ENCODE results near the gene SPG11. TPM values are rescaled to one million over a fixed set of nuclear protein-coding genes. Genes with fewer than 3 reads are reported as not detected.
"Not testable (repeated sequence)": the region's sequence is repeated elsewhere in the genome, so short reads cannot be mapped to it uniquely, and the experiment has no call there.

The SPG11 gene
- total RNA-seq, 1 experiment from 2014 or later, result 64.2 TPM

DNA sequence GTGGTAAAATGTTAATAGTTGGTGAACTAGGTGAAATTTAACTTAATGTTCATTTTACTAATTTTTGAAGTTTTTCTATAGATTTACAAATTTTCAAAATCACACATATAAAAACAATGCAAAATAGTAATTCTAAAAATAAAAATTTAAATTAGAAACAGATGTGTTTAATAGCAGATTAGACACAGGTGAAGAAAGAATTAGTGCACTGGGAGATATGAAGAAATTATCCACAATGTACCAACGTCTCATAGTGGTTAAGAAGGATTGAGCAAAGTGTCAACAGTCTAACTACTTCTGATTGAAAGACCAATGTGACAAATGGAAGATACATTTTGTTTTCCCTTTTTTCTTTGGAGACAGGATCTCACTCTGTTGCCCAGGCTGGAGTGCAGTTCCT lies 26.5 kb downstream of the SPG11 start:
- no peak for DNase-seq (ENCODE audit: extremely low read depth, low read depth)

DNA sequence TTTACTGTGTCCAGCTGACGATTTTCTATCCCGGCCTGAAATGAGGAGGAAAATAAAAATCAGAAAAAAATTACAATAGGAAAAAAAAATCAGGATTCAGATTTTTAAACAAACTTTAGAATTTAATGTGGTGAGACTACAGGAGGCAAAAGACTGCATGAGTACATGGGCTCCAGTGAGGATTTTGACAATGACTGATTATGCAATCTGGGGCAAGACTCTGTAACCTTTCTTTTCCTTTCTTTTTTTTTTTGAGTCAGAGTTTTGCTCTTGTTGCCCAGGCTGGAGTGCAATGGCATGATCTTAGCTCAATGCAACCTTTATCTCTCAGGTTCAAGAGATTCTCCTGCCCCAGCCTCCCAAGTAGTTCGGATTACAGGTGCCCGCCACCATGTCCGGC lies 29.9 kb downstream of the SPG11 start:
- peak; percentile 30 for DNase-seq (ENCODE audit: extremely low read depth, low read depth)

DNA sequence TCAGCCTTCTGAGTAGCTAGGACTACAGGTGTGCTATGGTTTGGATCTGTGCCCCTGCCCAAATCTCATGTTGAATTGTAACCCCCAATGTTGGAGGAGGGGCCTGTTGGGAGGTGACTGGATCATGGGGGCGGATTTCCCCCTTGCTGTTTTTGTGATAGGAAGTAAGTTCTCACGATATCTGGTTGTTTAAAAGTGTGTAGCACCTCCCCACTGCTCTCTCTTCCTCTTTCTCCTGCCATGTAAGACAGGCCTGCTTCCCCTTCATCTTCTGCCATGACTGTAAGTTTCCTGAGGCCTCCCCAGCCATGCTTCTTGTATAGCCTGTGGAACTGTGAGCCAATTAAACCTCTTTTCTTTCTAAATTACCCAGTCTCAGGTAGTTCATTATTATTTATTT lies 38.2 kb downstream of the SPG11 start:
- DNase-seq (ENCODE audit: extremely low read depth, low read depth), result not testable (repeated sequence)

DNA sequence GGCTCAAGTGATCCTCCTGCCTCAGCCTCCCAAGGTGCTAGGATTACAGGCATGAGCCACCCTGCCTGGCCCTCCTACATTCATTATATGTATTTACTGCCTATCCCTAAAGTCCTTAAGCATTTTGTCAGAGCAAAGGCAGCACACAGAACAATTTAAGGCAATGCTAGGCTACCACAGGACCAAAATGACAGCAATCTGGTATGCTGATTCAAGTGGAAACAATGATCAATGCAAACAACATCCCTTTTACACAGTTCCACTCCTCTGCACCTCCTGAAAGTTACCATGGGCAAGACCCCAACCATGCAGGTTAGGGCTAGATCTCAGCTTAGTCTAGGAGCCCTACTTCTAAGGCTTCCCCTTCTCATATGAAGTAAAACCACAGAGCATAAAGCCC lies 40.3 kb downstream of the SPG11 start:
- DNase-seq (ENCODE audit: extremely low read depth, low read depth), result no peak

DNA sequence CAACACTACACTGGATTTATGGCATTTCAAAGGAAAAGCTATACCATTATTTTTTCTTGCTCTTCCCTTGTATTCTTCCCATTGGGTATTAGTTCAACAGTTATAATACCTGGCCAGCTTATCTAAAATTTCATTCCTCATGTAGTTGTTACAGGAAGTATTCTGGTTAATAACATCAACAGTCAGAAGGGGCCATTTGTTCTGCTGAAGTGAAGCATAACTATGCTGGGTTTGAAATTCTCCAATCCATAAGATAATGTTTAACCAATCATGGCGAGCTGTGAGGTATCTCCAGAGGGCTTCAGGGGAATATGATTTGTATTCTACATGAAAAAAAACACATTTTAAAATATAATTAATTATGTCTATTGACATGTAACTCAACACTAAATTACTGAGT lies 43.4 kb downstream of the SPG11 start:
- no peak for DNase-seq (ENCODE audit: extremely low read depth, low read depth)

DNA sequence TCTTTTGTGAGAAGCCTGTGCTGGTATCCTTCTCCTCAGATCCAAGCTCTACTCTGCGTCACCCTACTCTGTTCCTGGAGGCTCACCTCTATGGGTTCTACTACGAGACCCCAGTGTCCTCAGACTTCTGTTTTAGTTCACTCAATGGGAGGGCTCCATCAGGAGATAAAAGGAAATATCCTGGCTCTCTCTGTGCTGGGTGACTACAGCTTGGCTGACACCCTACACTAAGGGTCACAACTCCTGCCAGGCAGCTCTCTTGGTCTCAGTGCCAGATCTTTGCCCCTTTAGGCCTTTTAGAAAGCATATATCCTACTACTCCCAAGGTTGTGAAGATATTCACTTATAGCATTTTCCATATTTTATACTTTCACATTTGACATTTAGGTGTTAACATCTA lies 46.5 kb downstream of the SPG11 start:
- no peak for DNase-seq (ENCODE audit: extremely low read depth, low read depth)

DNA sequence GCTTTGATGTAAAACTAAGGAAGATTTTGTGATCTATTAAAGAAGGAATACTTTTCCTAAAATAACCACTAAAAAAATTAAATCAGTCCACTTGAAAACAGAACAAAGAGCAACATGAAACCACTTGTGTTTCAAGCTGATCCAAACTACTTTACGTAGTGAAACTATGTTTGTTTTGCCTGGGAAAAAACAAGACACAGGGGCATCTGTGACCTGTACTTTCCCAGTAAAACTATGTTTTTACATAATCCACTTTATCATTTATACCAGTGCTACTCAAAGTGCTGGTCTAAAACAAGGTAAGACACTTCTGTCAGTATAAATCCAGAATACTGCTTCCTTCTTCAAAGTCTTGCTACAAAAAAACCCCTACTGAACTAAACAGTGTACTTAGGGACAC lies 56.7 kb downstream of the SPG11 start:
- DNase-seq (ENCODE audit: extremely low read depth, low read depth), result no peak

DNA sequence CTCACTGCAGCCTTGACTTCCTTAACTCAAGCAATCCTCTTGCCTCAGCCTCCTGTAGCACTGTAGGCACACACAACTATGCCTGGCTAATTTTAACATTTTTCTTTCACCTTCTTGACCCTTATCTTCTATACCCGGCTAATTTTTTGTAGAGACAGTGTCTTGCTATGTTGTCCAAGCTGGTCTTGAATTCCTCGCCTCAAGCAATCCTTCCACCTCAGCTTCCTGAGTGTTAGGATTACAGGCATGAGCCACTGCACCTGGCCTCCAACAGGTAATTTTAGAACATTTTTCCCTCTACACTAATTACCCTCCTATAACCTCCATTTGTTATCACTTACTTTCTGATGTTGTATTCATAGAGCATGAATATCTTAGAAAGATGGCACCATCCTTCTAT lies 60.3 kb downstream of the SPG11 start:
- DNase-seq (ENCODE audit: extremely low read depth, low read depth), result no peak

DNA sequence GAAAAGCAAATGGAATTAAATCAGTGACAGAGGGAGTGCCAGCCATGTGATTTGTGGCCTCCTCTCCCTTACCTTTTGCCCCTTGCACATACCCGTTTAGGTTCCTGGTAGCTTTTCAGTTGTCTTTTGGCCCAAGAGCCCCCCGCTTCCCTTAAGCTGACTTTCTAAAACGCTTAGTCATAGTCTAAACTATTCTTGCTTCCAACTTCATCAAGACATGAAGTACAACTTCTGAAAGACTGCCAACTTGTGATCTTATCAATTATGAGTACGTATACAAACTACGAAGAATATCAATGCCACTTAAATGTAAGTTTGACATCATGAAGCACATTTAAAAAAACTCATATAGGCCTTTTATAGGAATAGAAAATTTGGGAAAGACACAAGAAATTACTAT lies 64.6 kb downstream of the SPG11 start:
- no peak for DNase-seq (ENCODE audit: extremely low read depth, low read depth)

DNA sequence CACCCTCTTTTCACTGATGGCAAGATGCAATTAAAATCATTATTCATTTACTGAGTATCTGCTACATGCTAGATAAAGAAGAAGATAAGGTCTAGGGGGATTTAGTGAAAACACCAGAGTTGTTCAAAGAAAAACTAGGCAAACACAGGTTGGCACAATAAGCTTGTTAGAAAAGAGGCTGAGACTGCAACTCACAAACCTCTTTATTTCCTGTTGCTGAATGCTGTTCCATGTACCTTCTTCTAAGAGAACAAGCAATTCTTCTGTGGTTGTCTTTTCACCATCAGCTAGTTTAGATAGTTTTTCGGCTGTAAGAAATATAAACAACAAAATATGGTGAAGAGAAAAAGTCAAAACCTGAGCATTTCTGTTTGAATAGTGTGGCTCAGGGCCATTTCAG lies 65.4 kb downstream of the SPG11 start:
- DNase-seq (ENCODE audit: extremely low read depth, low read depth), result no peak

DNA sequence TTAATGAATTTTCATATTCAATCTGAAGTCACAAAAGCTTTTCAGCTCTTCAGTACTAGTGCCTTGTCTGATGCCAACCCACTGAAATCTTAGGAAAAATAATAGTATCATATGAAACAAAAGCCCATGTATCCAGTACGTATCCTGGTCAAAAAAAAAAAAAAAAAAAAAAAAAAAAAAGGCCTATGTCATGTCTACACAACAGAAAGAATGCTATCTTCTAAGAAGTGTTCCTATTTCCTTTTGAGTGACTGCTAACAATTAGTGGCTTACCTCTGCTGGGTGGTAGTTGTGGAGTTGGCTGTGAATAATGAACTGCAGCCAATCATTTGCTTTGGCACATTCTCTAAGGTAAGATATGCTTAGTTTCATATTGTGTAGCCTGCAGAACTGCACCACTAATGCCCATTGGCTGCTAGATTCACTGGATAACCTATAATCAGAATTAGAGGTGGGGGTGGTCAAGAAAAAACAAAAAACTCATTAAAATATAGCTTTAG lies 66.9 kb downstream of the SPG11 start:
- no peak for DNase-seq (ENCODE audit: extremely low read depth, low read depth)

DNA sequence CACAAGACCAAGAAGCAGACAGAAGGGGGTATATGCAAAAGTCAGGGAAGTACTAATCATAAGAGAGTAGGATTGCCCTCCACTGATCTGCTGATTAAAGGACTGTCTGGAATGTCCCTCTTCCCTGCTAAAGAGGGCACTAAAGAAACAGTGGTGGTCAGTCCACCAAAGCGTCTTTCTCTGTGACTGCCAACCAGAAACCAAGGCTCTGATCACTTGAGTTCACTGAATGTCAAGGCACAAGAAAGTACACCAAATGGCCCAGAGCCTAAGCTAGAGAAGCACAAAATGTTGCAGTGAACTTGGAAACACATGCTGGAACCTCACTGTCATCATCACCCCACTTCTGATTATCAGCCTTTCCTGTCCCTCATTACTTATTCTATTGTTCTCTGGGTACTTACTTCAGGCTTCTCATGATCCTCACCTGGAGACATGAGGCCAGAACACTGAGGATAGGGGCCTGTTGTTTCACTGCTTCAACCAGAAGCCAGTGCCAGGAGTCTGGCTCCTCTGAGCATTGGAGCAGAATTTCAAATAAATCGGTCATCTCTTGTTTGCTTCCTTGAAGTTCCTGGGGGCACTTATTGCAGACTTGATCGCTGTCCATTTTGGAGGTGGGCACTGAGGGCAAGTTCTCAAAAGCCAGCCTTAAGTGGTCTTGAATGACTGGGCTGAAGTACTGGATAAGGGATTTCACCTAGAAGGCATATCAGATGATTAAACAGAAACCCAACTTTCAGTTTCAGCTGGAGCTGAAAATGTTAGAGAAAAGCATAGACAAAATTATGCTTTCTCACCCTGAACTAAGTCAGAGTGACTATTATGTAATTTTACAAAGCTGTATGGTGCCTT lies 67.6 kb downstream of the SPG11 start:
- no peak for DNase-seq (ENCODE audit: extremely low read depth, low read depth)

DNA sequence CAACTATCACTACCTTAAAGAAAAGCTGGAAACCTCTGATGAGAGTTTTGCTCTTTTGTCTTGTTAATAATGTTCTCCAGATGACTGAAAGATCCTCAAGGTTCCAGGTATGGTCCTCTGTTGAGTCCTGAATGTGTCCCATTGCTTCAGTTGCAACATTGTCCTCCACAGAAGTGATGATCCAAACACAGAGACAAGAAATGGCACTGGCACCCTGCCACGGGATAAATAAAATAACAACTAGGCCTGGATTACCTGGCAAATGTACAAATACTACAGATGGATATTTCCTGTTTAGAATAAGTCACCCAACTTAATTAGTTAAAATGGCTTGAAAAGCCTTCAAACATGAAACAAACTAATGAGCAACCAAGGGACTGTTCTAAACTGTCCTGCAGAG lies 68.2 kb downstream of the SPG11 start:
- no peak for DNase-seq (ENCODE audit: extremely low read depth, low read depth)

DNA sequence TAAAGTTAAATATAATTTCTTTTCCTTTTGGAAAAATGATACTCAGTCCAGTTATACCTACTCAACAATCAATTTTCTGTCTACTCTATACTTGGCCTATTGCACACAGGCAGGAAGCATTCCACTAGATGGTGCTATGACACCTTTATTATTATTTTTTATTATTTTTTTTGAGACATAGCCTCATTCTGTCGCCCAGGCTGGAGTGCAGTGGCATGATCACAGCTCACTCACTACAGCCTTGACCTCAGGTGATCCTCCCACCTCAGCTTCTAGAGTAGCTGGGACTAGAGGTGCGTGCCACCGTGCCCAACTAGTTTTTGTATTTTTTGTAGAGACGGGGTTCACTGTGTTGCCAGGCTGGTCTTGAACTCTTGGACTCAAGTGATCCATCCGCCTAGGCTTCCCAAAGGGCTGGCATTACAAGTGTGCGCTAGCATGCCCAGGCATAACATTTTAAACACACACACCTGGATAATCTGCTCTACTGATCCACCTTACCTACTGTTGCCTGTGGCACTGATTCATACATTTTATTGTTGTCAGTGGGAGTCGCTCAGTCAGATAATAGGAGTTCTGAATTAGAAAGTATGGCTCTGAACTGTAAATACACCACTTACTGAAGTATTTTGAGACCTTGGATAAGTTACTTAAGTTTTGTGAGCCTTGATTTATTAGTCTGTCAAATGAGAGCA lies 70.3 kb downstream of the SPG11 start:
- no peak for DNase-seq (ENCODE audit: extremely low read depth, low read depth)

DNA sequence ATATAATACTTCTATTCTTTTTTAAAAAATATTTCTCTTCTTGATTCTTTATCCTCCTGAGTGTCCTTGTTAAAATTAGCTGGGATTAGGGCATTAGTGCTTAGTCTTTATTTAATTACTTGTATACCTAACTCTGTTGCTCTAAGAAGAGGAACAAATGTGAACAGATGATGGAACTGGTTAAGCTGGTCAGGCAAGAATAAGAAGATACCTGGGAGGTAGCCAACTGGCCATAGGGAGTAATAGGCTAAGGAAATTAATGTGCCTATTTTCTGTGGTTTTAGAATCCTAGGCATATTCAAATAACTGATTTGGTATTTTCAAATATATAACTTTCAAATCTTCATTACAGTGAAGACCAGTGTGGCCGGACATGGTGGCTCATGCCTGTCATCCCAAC lies 72.1 kb downstream of the SPG11 start:
- DNase-seq (ENCODE audit: extremely low read depth, low read depth), result no peak

DNA sequence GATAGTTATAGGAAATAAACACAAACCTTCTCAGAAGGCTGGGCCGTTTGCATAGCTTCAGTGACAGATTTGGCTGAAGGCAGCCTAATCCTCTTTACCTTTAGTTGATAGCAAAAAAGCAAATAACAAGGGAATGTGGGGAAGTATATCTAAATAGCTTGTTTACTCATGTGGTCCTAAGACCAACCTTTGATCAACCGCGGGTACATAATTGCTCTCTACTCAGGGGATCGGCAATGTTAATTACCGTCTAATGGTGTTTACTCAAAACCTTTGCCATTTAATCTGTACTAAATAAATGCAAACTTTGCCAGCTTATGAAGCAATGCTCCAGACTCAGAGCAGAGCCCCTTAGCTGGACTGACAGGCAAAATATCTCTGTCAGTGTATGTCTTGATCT lies 74.9 kb downstream of the SPG11 start:
- no peak for DNase-seq (ENCODE audit: extremely low read depth, low read depth)

DNA sequence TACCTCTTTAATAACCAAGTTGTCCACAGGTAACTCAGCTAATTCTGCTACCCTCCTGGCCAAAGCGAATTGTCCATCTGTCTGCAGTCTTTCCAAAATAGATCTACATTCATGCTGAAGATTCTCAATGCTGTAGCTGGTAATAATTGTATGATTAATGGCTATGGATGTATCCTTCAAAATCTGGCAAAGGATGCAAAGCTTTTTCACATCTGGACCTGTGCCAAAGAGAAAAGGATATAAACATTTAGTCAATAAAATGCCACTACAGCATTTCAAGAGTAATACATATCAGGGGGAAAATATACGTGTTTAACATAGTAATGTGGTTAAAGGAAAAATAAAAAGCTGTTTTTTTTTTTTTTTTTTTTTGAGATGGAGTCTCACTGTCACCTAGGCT lies 77.8 kb downstream of the SPG11 start:
- no peak for DNase-seq (ENCODE audit: extremely low read depth, low read depth)

DNA sequence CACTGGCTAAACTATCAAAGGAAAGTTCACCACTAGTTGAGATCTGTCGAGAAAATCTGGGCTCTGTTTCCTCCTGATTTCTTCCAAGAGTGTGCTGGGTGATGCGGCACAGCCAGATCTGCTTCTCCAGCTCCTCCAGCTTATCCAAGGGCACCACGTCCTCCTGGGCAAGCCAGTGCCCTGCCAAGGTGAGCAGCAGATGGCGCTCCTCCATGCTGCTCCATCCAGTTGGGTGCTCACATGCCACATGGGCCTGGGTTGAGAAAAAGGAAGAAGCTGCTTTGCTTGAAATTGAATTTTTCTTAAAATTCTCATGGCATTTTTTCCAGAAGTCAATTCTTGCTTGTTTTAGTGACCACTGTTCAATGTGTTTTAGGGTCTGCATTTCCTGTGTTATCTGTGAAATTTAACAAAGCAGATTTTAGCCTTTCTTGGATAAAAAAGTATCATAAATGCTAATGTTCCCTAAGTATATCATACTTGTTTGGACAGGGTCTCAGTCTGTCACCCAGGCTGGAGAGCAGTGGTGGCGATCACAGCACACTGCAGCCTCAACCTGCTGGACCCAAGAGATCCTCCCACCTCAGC lies 79.2 kb downstream of the SPG11 start:
- DNase-seq (ENCODE audit: extremely low read depth, low read depth), result peak; percentile 49

DNA sequence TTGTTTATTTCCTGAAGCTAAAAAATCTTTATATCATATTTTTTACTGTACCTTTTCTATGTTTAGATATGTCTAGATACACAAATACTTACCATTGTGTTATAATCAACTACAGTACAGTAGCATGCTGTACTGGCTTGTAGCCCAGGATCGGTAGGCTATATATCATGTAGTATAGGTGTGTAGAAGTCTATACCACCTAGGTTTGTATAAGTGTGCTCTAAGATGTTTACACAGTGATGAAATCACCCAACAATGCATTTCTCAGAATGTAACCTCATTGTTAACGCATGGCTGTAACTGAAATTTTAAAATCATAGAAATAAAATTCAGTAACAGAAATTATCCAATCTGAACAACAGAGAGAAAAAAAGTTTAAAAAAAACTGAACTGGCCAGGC lies 83.4 kb downstream of the SPG11 start:
- no peak for DNase-seq (ENCODE audit: extremely low read depth, low read depth)

DNA sequence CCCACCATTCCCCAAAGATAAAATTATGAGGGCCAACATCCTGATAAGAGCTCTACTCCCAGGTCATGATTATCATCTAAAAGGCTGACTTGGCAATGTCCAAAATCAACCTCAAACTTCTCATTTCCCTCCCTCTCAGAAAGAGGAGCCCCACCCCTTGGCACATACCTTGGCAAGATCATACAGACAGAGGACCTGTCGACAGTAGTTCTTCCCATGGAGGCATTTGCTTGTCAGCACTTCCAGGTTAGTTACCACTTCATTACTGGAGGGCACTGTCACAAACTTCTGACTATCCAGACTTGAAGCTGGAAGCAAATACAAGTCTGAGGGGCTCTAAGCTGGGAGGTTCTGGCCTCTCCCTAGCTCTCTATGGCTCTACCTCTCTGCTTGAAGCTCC lies 88.7 kb downstream of the SPG11 start:
- DNase-seq (ENCODE audit: extremely low read depth, low read depth), result no peak

DNA sequence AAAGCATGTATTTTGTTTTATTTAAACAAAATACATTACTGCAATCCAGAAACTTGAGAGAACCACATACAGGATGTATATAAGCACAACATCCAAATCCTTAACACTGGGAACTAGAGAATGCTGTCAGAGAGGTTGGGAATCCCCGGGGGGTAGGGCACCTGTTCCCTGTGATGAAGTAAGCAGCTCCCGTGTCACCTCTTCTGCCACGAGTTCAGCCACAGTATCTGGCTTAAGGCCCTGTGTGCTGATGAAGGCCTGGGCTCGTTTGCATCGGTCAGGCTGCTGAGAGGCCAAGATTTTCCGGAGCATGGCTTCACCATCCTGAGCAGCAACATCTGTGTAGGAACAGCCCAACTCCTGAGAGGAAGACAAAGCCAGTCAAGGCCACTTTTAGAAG lies 90.1 kb downstream of the SPG11 start:
- no peak for DNase-seq (ENCODE audit: extremely low read depth, low read depth)

DNA sequence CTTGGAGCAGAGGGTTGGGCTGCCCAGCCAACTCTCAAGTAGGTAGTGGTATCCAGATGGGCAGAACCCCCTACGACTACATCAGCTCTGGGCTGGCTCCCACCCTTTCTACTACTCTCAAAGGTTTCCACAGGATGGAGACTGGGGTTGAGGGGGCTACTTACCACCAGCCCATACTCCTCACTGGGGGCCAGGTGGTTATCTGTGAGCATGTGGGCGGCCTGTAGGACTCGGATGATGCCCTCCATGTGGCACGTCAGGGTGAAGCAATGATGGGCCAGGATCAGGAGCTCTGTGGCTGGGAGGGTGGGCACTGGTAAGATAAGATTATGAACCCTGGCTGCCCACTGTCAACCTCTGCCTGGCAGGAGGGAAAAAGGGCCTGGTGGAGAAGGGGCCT lies 93.1 kb downstream of the SPG11 start:
- no peak for DNase-seq (ENCODE audit: extremely low read depth, low read depth)

Data from NCI-H460 (cell line).